Fibroblast of lung (primary cell): ENCODE data around the gene PGGHG. TPM values are rescaled to one million over a fixed set of nuclear protein-coding genes. Genes with fewer than 3 reads are reported as not detected.

Source experiments
- DNase-seq, 2 donors: peaks; one replicate each; pipeline versions ENCODE4 v3.0.0 to v3.0.0-alpha.2; 2010; ENCODE audit warnings: low read depth in 2 of 2
- H2AFZ ChIP-seq: 2 replicates; pipeline ENCODE4 v1.5.1; 2012; ENCODE audit warnings: low read length, control low read depth, inconsistent platforms
- H3K27ac ChIP-seq: 2 replicates; pipeline ENCODE4 v1.5.1; 2011; ENCODE audit warnings: low read length, control low read depth; ENCODE audit not compliant: insufficient read depth
- H3K27me3 ChIP-seq: 2 replicates; pipeline ENCODE4 v1.5.1; 2011; ENCODE audit warnings: mild to moderate bottlenecking, low read length; ENCODE audit not compliant: control insufficient read depth, insufficient read depth
- H3K36me3 ChIP-seq: 2 replicates; pipeline ENCODE4 v1.5.1; 2011; ENCODE audit warnings: low read length; ENCODE audit not compliant: control insufficient read depth, insufficient read depth
- H3K4me1 ChIP-seq: 2 replicates; pipeline ENCODE4 v1.5.1; 2011; ENCODE audit warnings: low read length; ENCODE audit not compliant: control insufficient read depth, insufficient read depth; ENCODE audit errors: extremely low read depth
- H3K4me2 ChIP-seq: 2 replicates; pipeline ENCODE4 v1.5.1; 2011; ENCODE audit warnings: low read length, control low read depth; ENCODE audit not compliant: insufficient read depth; ENCODE audit errors: extremely low read depth
- H3K4me3 ChIP-seq, 4 experiments: fragments of 200-600 bp in 1 of 4; sonication (generic) in 1 of 4; replicated peaks in 1 of 4; 2 replicates each; pipeline ENCODE4 v1.5.1; 2011 to 2016; ENCODE audit warnings: low read length in 4 of 4, low read depth in 3 of 4, mild to moderate bottlenecking in 3 of 4, control low read depth in 2 of 4, inconsistent platforms in 1 of 4, mixed read lengths in 1 of 4; ENCODE audit not compliant: insufficient read depth in 1 of 4; ENCODE audit errors: control extremely low read depth in 1 of 4
- H3K79me2 ChIP-seq: 2 replicates; pipeline ENCODE4 v1.5.1; 2012; ENCODE audit warnings: mild to moderate bottlenecking, low read length, inconsistent platforms; ENCODE audit not compliant: control insufficient read depth, insufficient read depth
- H3K9ac ChIP-seq: 2 replicates; pipeline ENCODE4 v1.5.1; 2011; ENCODE audit warnings: mild to moderate bottlenecking, low read length, control low read depth; ENCODE audit not compliant: insufficient read depth
- H3K9me3 ChIP-seq: 2 replicates; pipeline ENCODE4 v1.5.1; 2012; ENCODE audit warnings: low read depth, low read length; ENCODE audit not compliant: control insufficient read depth, insufficient read depth
- H4K20me1 ChIP-seq: 2 replicates; pipeline ENCODE4 v1.5.1; 2011; ENCODE audit warnings: low read length; ENCODE audit not compliant: control insufficient read depth, insufficient read depth; ENCODE audit errors: extremely low read depth
- EZH2 ChIP-seq: IDR thresholded peaks from 2 replicates; pipeline ENCODE4 v1.5.1; 2012; ENCODE audit warnings: low read length, control low read depth, mild to moderate bottlenecking; ENCODE audit errors: missing control alignments
- polyA plus RNA-seq, 2 donors: library from polyadenylated mRNA; depleted of rRNA in 1 of 2; stranded (reverse) in 1 of 2; unstranded in 1 of 2; fragments of >200 nt; gene quantifications; 2 replicates each; pipeline ENCODE4 v1.2.1, GENCODE V29; 2011 to 2012; ENCODE audit warnings: missing spikeins in 1 of 2
- total RNA-seq: library from RNA; depleted of rRNA; stranded (reverse); fragments of >200 nt; gene quantifications from 2 replicates; pipeline ENCODE4 v1.2.1, GENCODE V29; 2014
- TF ChIP-seq, protein P1 (sequence below), 2 donors: IDR thresholded peaks in 1 of 2; conservative IDR thresholded peaks in 1 of 2; 1 replicate in 1 of 2; 2 replicates in 1 of 2; pipeline ENCODE4 v1.5.1; 2011 to 2012; ENCODE audit warnings: low read length in 2 of 2, control low read depth in 1 of 2, inconsistent platforms in 1 of 2, low read depth in 1 of 2, mild to moderate bottlenecking in 1 of 2

Gene PGGHG
- total and polyA plus RNA-seq, 2 donors (not counting 1 experiment from before 2014, with no cell fraction given): 4.6 to 8.4 TPM

DNA sequence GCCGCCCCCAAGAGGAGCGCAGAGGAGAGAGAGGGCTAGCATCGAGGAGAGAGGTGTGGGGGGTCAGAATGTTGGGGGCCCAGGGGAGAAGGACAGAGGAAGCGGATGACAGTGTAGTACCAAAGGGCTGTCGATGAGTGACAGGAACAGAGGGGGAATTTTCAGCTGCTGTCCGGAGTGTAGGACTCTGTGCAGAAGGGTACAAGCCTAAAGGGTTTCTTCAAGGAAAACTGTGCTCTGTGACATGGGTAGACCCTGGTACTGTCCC, 16.1 kb upstream of the PGGHG start:
- H3K4me3 ChIP-seq: no peak overlapping the region
- no peaks in the 10 kb centered on the region for H3K36me3 ChIP-seq
- TF ChIP-seq, protein P1, sequence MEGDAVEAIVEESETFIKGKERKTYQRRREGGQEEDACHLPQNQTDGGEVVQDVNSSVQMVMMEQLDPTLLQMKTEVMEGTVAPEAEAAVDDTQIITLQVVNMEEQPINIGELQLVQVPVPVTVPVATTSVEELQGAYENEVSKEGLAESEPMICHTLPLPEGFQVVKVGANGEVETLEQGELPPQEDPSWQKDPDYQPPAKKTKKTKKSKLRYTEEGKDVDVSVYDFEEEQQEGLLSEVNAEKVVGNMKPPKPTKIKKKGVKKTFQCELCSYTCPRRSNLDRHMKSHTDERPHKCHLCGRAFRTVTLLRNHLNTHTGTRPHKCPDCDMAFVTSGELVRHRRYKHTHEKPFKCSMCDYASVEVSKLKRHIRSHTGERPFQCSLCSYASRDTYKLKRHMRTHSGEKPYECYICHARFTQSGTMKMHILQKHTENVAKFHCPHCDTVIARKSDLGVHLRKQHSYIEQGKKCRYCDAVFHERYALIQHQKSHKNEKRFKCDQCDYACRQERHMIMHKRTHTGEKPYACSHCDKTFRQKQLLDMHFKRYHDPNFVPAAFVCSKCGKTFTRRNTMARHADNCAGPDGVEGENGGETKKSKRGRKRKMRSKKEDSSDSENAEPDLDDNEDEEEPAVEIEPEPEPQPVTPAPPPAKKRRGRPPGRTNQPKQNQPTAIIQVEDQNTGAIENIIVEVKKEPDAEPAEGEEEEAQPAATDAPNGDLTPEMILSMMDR (conservative IDR thresholded peaks at IDR 0.05 in 1 of 2, IDR thresholded peaks at IDR 0.05 in 1 of 2; ENCODE audit: low read depth in 1 of 2, low read length in 2 of 2): no peak
- no peak overlapping the region for H3K27ac ChIP-seq
- no peaks in the 10 kb centered on the region for H4K20me1 ChIP-seq
- H3K9me3 ChIP-seq: no peaks in the 10 kb centered on the region
- no peak overlapping the region for H3K4me2 ChIP-seq
- no peak for DNase-seq
- no peak overlapping the region for H3K9ac ChIP-seq
- H2AFZ ChIP-seq: no peak overlapping the region
- no peaks in the 10 kb centered on the region for H3K4me1 ChIP-seq
- H3K27me3 ChIP-seq: peaks cover 23% of the 10 kb centered on the region
- H3K79me2 ChIP-seq: no peaks in the 10 kb centered on the region

DNA sequence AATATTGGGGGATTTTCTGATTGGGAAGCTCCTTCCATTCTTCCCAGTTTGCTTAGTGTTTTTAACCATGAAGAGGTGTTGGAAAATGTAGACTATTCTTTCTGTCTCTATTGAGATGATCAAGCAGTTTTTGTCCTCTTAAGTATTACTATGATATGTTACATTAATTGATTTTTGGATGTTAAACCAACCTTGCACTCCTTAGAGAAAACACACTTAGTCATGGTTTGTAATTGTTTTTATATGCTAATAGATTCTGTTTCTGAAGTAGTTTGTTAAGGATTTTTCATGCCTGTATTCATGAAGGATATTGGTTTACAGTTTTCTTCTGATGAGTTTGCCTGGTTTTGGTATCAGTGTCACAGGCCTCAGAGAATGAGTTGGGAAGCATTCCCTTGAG, 12.7 kb upstream of the PGGHG start:
- no peak overlapping the region for H3K4me3 ChIP-seq
- DNase-seq: no peak
- no peak overlapping the region for H3K4me2 ChIP-seq
- no peak overlapping the region for H2AFZ ChIP-seq
- no peaks in the 10 kb centered on the region for H4K20me1 ChIP-seq
- no peaks in the 10 kb centered on the region for H3K9me3 ChIP-seq
- no peaks in the 10 kb centered on the region for H3K79me2 ChIP-seq
- H3K9ac ChIP-seq: no peak overlapping the region
- H3K4me1 ChIP-seq: no peaks in the 10 kb centered on the region
- no peak overlapping the region for H3K27ac ChIP-seq
- no peaks in the 10 kb centered on the region for H3K36me3 ChIP-seq
- TF ChIP-seq, protein P1 (conservative IDR thresholded peaks at IDR 0.05 in 1 of 2, IDR thresholded peaks at IDR 0.05 in 1 of 2; ENCODE audit: low read depth in 1 of 2, low read length in 2 of 2): no peak
- TF ChIP-seq EZH2: no peak
- H3K27me3 ChIP-seq: peaks cover 57% of the 10 kb centered on the region

DNA sequence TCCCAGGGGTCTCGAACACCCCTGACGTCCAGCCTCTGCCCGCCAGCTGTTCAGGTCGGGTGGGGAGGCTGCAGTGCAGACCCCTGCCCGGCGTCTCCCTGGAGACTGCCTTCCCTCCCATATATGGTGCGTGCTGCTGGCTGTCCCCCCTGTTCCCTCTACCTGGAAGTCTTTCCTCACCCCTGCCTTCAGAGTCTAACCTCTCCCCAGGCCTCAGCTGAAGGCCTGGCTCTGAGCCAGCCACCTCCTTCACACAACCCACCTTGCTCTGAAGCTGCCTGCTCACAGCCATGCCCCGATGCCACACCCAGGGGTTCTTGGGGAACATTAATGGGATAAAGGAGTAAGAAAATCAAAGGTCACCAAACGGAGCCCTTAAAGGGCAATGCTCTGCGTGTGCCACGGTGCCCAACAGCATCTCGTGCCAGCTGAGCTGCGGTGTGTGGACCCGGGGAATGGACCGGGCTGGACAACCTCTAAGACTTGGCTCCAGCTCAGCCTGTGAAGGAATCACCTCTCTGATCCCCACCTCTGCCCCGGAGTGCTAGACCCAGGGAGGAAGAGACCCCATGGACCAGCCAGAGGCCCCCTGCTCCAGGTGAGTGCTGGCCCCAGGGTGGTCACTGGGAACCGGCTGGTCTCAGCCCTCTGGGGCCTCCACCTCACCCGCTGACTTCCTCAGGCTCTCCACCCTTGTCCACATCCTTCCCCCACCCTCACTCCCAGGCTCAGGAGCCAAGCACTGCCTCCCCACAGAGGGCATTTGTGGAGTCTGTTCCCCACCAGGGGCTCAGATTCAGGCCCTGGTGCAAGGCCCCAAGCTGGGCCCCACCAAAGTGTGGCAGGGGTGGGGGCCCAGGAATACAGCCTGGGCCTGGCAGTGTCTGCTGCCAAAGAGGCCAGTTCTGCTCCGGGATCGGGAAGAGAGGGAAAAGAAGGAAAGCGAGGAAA, 10.7 kb upstream of the PGGHG start, which contains the start of gene NLRP6:
Gene NLRP6, plus strand, starts transcription at position 407 of the 951 bp plus-strand sequence. Its CDS starts 163 bp downstream, at position 570.
- Histone ChIP-seq H3K27ac (no peak within 1 kb of the TSS), H3K36me3 (no peaks in the 10 kb centered on the region), H3K27me3 (peaks cover 63% of the 10 kb centered on the region), H3K79me2 (no peaks in the 10 kb centered on the region), H3K4me2 (no peak within 1 kb of the TSS), H3K4me3 (no peak within 1 kb of the TSS), H3K9me3 (no peaks in the 10 kb centered on the region), H3K4me1 (no peaks in the 10 kb centered on the region), H4K20me1 (no peaks in the 10 kb centered on the region), H2AFZ (no peak within 1 kb of the TSS), H3K9ac (no peak within 1 kb of the TSS)
- no peak for DNase-seq
- TF ChIP-seq EZH2: no peak
- TF ChIP-seq, protein P1 (conservative IDR thresholded peaks at IDR 0.05 in 1 of 2, IDR thresholded peaks at IDR 0.05 in 1 of 2; ENCODE audit: low read depth in 1 of 2, low read length in 2 of 2): no peak
